ENCODE results near the gene AATF. TPM values are rescaled to one million over a fixed set of nuclear protein-coding genes. Genes with fewer than 3 reads are reported as not detected.

AATF gene
- polyA plus RNA-seq, 3 donors: 33.2 to 34.1 (median 34.0) TPM

DNA sequence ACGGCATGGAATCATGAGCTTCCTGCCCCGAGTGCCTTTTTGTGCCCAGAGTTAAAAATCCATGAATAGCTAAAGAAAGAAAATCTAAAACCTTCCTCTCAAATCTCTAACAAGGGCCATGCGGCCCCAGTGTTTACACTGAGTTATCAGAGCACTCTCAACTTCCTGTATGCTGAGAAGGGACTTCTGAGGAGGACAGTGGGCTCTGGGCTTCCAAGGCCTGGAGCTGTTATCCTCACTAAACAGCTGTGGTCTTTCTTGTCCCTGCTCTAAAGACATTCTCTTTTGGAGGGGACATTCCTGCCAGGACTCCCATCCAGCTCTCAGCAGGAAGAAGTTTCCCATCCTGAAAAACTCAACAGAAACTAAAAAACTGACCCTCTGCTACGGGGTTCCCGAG lies 135.6 kb downstream of the AATF start:
- H3K27ac ChIP-seq (ENCODE audit: low read depth, low read length): no peak overlapping the region
- 67 to 78% (median 77%) methylated on average over 5 of the region's 5 CpGs for WGBS, 3 donors

DNA sequence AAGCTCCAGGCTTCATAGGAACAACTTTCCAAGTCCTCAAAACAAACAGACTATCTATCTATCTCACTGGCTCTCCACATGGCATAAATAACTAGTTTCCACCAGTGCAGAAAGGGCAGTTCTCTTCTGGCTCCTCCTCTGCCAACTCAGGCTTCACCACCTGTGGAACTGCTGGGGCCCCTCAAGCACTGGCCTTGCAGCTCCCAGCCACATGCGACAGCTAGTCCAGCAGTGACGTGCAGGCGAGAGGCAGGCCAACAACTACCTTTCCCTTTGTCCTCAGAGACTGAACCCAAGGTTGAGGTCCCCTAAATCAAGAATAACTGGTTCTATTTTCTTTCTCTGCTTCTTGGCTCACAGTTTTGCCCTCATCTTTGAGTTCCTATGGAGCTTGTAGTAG lies 137.6 kb downstream of the AATF start:
- no peak overlapping the region for H3K27ac ChIP-seq (ENCODE audit: low read depth, low read length)
- whole genome bisulfite sequencing, 3 donors: 82 to 100% (median 97%) methylated on average over 3 of the region's 3 CpGs

DNA sequence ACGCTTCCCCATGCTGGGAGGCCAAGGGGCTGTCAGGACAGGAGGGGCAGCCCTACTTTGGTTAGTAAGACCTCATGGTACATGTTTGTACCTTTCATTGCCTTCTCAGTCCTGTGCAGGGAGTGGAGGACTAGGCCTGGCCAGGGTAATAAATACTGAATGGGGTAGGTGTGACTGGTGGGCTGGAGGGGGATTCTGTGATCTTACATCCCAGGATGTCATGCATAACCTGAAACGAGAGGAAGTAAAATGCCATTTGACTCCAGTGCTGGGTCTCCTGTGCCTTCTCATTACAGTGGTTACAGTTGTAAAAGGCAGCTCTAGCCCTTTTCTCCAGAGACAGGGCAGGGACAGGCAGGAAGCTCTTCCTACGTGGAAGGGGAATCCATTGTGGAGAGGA lies 138.2 kb downstream of the AATF start:
- no peak overlapping the region for H3K27ac ChIP-seq (ENCODE audit: low read depth, low read length)
- 84 to 88% (median 85%) methylated on average over 3 of the region's 3 CpGs for WGBS, 3 donors

DNA sequence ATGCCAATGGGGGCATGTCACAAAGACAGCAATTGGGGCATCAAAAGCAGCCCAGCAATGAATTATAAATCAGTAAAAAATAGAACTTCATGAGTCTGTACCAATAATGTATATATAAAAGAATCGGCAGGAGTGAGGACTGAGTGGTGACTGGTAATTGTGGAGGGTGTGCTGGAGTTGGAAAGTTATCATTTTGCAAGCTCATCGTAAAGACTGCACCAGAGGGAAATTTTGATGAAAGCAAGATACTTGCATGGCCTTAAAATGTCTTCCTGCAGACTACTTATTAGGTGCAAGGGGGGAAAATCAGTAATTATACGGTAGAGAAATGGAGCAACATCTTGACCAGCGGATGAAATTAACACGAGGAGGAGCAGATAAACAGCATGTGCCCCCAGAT lies 138.9 kb downstream of the AATF start:
- WGBS, 3 donors: 90 to 94% (median 90%) methylated on average over 5 of the region's 5 CpGs
- no peak overlapping the region for H3K27ac ChIP-seq (ENCODE audit: low read depth, low read length)

- no peak overlapping the region for H3K27ac ChIP-seq (ENCODE audit: low read depth, low read length)
- WGBS, 3 donors: 48 to 56% (median 54%) methylated on average over 3 of the region's 3 CpGs
Observed at GRCh38 chr17:37088459-37088858, 139.7 kb downstream of the AATF start.

GRCh38 chr17:37088913-37089312 lies 140.2 kb downstream of the AATF start:
- no peak overlapping the region for H3K27ac ChIP-seq (ENCODE audit: low read depth, low read length)
- WGBS, 3 donors: 65 to 72% (median 70%) methylated on average over 11 of the region's 11 CpGs

DNA sequence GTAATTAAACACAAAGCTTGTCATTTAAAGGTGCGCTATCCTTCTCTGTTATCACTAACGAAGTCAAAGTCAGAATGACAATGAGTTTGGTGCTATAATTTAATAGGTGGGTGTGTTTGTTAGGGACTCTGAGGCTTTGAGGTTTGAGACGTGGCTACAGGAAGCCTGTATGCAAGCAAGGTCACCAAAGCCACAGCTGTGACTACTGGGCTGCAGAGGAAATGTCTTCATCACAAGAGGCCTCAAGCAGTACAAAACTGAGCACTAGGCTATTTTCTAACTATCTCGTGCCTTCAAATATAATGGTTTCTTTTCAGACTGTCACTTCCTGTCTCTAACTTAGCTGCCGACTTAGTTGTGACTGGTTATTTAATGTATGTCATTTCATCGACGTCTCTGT lies 141.2 kb downstream of the AATF start:
- WGBS, 3 donors: 31 to 69% (median 39%) methylated on average over 7 of the region's 7 CpGs

GRCh38 chr17:37090941-37091340 lies 142.2 kb downstream of the AATF start:
- H3K27ac ChIP-seq (ENCODE audit: low read depth, low read length): no peak overlapping the region
- 78 to 93% (median 82%) methylated on average over 3 of the region's 3 CpGs for WGBS, 3 donors

More for the DNA sequence above, 141.2 kb downstream of the AATF start:
- no peak overlapping the region for H3K27ac ChIP-seq (ENCODE audit: low read depth, low read length)

DNA sequence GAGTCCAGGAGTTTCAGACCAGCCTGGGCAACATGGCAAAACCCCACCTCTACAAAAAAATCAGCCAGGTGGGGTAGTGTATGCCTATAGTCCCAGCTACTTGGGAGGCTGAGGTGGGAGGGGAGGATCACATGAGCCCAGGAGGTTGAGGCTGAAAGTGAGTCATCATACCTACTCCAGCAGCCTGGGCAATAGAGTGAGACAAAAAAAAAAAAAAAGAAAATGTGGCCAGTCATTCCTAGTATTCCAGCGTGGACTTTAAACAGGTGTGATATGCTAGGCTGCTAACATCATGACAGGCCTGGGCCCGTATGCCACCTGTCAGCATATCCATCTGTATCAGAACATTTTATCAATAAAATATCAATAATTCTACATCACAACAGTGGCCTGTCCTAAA lies 143.3 kb downstream of the AATF start:
- WGBS, 3 donors: 81 to 100% (median 96%) methylated on average over 2 of the region's 2 CpGs

GRCh38 chr17:37092701-37093100 lies 143.9 kb downstream of the AATF start:
- H3K27ac ChIP-seq (ENCODE audit: low read depth, low read length): no peak overlapping the region

More for the DNA sequence above, 143.3 kb downstream of the AATF start:
- H3K27ac ChIP-seq (ENCODE audit: low read depth, low read length): no peak overlapping the region

- H3K27ac ChIP-seq (ENCODE audit: low read depth, low read length): no peak overlapping the region
- 85 to 89% (median 86%) methylated on average over 4 of the region's 4 CpGs for WGBS, 3 donors
Observed at GRCh38 chr17:37094391-37094790, 145.6 kb downstream of the AATF start.

DNA sequence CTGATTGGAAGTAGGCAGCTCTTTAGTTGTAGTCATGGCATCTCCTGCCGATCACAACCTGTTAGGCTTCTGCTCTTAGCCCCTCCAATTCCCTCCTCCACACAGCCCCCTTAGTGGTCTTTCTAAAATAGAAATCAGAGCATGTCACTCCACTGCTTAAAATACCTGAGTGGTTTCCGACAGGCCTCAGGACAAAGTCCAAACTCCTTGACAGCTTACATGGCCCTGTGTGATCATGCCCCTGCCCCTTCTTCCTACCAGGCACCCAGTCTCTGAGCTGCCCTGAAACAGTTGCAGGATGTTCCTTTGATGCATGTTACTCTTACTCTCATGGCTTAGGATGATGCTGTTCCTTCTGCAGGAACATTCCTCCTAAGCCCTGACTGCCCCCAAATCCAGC lies 147.3 kb downstream of the AATF start:
- WGBS, 3 donors: 81 to 96% (median 95%) methylated on average over 2 of the region's 2 CpGs
- H3K27ac ChIP-seq (ENCODE audit: low read depth, low read length): no peak overlapping the region

- WGBS, 3 donors: 57 to 90% (median 87%) methylated on average over 2 of the region's 2 CpGs
- no peak overlapping the region for H3K27ac ChIP-seq (ENCODE audit: low read depth, low read length)
Observed at GRCh38 chr17:37097154-37097553, 148.4 kb downstream of the AATF start.

GRCh38 chr17:37098152-37098551 lies 149.4 kb downstream of the AATF start:
- 86 to 90% (median 88%) methylated on average over 5 of the region's 5 CpGs for WGBS, 3 donors

DNA sequence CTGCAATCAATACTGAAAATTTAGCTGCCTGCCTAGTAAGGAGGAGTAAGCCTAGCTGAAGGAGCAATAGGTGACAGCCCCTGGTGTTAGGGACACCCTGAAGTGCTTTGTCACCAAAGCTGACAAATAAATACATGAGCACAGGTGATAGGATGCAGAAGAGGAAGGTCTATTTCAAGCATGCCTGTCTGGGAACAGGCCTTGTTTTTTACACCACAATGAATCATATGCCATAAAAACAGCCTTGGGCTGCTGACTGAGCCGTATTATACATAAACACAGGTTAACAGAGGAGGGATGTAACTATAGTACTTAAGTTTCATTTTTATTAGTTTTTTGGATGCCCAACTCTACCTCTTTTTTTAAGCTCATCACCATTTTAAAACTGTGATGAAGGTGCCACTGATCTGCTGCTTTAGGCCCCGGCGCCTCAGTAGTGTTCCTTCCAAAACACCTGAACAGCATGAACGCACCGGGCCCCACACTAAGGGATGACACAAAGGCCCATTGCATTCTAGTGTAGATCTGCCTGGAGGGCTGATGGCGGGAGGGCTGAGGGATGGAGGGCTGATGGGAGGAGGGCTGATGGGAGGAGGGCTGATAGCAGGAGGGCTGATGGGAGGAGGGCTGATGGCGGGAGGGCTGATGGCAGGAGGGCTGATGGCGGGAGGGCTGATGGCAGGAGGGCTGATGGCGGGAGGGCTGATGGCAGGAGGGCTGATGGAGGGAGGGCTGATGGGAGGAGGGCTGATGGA lies 150.3 kb downstream of the AATF start:
- WGBS, 3 donors: 97 to 98% (median 98%) methylated on average over 9 of the region's 9 CpGs
- H3K27ac ChIP-seq (ENCODE audit: low read depth, low read length): no peak overlapping the region

More at GRCh38 chr17:37098152-37098551, 149.4 kb downstream of the AATF start:
- H3K27ac ChIP-seq (ENCODE audit: low read depth, low read length): no peak overlapping the region

DNA sequence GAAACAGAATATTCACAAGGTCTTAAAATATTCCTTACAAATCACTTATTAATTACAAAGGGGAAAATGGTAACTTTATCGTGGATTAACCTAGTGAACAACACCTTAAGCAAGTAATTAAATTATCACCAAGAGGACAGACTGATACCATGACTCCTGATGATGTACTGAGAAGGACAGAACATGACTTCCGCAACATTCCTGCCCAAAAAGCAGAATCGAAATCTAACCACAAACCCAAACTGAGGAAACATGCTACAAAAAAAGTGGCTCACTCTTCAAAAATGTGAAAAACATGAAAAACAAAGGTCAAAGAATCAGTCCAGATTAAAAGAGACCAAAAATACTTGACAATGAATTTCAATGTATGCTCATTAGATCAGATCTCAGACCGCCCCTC lies 151.5 kb downstream of the AATF start:
- no peak overlapping the region for H3K27ac ChIP-seq (ENCODE audit: low read depth, low read length)
- WGBS, 3 donors: 80 to 93% (median 81%) methylated on average over 4 of the region's 4 CpGs

- WGBS, 3 donors: 97 to 99% (median 98%) methylated on average over 2 of the region's 2 CpGs
- H3K27ac ChIP-seq (ENCODE audit: low read depth, low read length): no peak overlapping the region
Observed at GRCh38 chr17:37101306-37101705, 152.6 kb downstream of the AATF start.

DNA sequence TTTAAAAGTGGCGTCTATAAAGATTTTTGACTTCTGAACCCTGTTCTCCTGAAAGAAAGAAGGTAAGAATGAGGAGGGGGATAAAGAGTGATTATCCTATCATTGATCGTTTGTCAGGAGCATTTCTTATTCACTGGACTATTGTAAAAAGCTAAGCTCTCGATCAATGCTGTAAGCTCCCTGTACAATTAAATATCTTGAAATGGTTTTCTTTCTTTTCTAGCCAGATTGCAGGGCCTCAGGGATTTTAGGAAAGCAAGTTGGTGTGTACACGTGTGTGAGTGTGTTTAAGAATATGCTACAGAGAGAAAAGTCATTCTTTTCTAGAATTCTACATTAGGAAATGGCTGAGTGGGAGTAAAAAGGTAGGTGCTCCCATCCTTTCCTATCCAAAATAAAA lies 154.5 kb downstream of the AATF start:
- no peak overlapping the region for H3K27ac ChIP-seq (ENCODE audit: low read depth, low read length)
- WGBS, 3 donors: 92 to 94% (median 93%) methylated on average over 4 of the region's 4 CpGs

DNA sequence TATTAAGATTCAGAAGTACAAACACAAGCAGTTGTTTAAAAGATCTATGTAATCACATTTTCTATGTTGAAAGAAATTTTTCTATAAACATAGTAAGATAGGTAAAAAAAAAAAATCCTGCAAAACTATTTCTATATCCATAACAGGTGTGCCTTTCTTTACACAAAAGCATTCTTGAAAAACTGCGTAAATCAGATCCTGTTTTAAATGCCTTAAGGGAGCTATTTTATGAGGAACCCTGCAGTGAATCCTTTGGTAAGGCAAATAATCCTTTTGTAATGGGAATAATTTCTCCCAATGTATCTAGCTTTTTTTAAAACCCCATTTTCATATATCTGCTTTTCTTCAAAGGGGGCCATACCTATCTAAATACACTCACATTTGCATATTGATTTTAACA lies 157.3 kb downstream of the AATF start:
- 84 to 97% (median 96%) methylated on average over 1 of the region's 1 CpG for WGBS, 3 donors
- no peak overlapping the region for H3K27ac ChIP-seq (ENCODE audit: low read depth, low read length)
